HEK293 (cell line): Measurements from ENCODE around the gene SCAF1.

ENCODE experiments used
- GLIS1 ChIP-seq: fragments of 450-650 bp; formaldehyde crosslinking; IDR thresholded peaks from 2 replicates; pipeline ENCODE4 v1.5.1; 2016; ENCODE audit warnings: missing biosample characterization, missing genetic modification characterization
- KLF1 ChIP-seq: fragments of 450-650 bp; formaldehyde crosslinking; IDR thresholded peaks from 2 replicates; pipeline ENCODE4 v1.5.1; 2016; ENCODE audit warnings: missing biosample characterization, missing genetic modification characterization
- KLF7 ChIP-seq: fragments of 450-650 bp; formaldehyde crosslinking; IDR thresholded peaks from 2 replicates; pipeline ENCODE4 v1.5.1; 2016; ENCODE audit warnings: missing biosample characterization, missing genetic modification characterization, borderline replicate concordance
- RBAK ChIP-seq: fragments of 450-650 bp; formaldehyde crosslinking; IDR thresholded peaks from 2 replicates; pipeline ENCODE4 v1.5.1; 2016; ENCODE audit warnings: missing biosample characterization, missing genetic modification characterization
- REPIN1 ChIP-seq: fragments of 450-650 bp; formaldehyde crosslinking; IDR thresholded peaks from 2 replicates; pipeline ENCODE4 v1.5.1; 2017; ENCODE audit warnings: missing biosample characterization, missing genetic modification characterization, low read depth
- SETDB1 ChIP-seq: IDR thresholded peaks from one replicate; pipeline ENCODE4 v1.6.1; 2017; ENCODE audit warnings: mild to moderate bottlenecking, low read length, moderate library complexity, mixed read lengths; ENCODE audit not compliant: insufficient read length
- SP3 ChIP-seq: fragments of 450-650 bp; formaldehyde crosslinking; IDR thresholded peaks from 2 replicates; pipeline ENCODE4 v1.5.1; 2016; ENCODE audit warnings: missing biosample characterization, missing genetic modification characterization
- TRIM28 ChIP-seq: IDR thresholded peaks from 2 replicates; pipeline ENCODE4 v1.6.1; 2011; ENCODE audit warnings: low read length, control low read depth, borderline replicate concordance
- ZBTB17 ChIP-seq: fragments of 450-650 bp; formaldehyde crosslinking; IDR thresholded peaks from 2 replicates; pipeline ENCODE4 v1.5.1; 2016; ENCODE audit warnings: missing biosample characterization, missing genetic modification characterization
- ZFP41 ChIP-seq: fragments of 450-650 bp; formaldehyde crosslinking; IDR thresholded peaks from 2 replicates; pipeline ENCODE4 v1.5.1; 2016; ENCODE audit warnings: missing biosample characterization, missing genetic modification characterization, borderline replicate concordance
- ZNF140 ChIP-seq: fragments of 450-650 bp; formaldehyde crosslinking; IDR thresholded peaks from 2 replicates; pipeline ENCODE4 v1.5.1; 2016; ENCODE audit warnings: missing biosample characterization, missing genetic modification characterization
- ZNF175 ChIP-seq: fragments of 450-650 bp; formaldehyde crosslinking; IDR thresholded peaks from 2 replicates; pipeline ENCODE4 v1.5.1; 2016; ENCODE audit warnings: missing biosample characterization, missing genetic modification characterization
- ZNF214 ChIP-seq: fragments of 450-650 bp; formaldehyde crosslinking; IDR thresholded peaks from 2 replicates; pipeline ENCODE4 v1.5.1; 2017; ENCODE audit warnings: missing biosample characterization, mild to moderate bottlenecking, missing genetic modification characterization, borderline replicate concordance
- ZNF24 ChIP-seq: fragments of 450-650 bp; formaldehyde crosslinking; IDR thresholded peaks from 2 replicates; pipeline ENCODE4 v1.5.1; 2016; ENCODE audit warnings: missing biosample characterization, missing genetic modification characterization
- ZNF350 ChIP-seq: fragments of 450-650 bp; formaldehyde crosslinking; IDR thresholded peaks from 2 replicates; pipeline ENCODE4 v1.5.0; 2017; ENCODE audit warnings: missing biosample characterization, mild to moderate bottlenecking, missing genetic modification characterization
- ZNF416 ChIP-seq: fragments of 450-650 bp; formaldehyde crosslinking; IDR thresholded peaks from 2 replicates; pipeline ENCODE4 v1.5.1; 2016; ENCODE audit warnings: missing biosample characterization, missing genetic modification characterization
- ZNF426 ChIP-seq: fragments of 450-650 bp; formaldehyde crosslinking; IDR thresholded peaks from 2 replicates; pipeline ENCODE4 v1.5.1; 2017; ENCODE audit warnings: missing biosample characterization, missing genetic modification characterization, mild to moderate bottlenecking, inconsistent platforms, moderate library complexity
- ZNF433 ChIP-seq: fragments of 450-650 bp; formaldehyde crosslinking; IDR thresholded peaks from 2 replicates; pipeline ENCODE4 v1.5.1; 2016; ENCODE audit warnings: missing biosample characterization, missing genetic modification characterization, low read depth
- ZNF473 ChIP-seq: fragments of 450-650 bp; formaldehyde crosslinking; IDR thresholded peaks from 2 replicates; pipeline ENCODE4 v1.5.1; 2017; ENCODE audit warnings: missing biosample characterization, missing genetic modification characterization
- ZNF521 ChIP-seq: fragments of 450-650 bp; formaldehyde crosslinking; IDR thresholded peaks from 2 replicates; pipeline ENCODE4 v1.5.1; 2017; ENCODE audit warnings: missing biosample characterization, mild to moderate bottlenecking, missing genetic modification characterization
- ZNF600 ChIP-seq: fragments of 450-650 bp; formaldehyde crosslinking; IDR thresholded peaks from 2 replicates; pipeline ENCODE4 v1.5.1; 2016; ENCODE audit warnings: missing biosample characterization, missing genetic modification characterization
- ZNF660 ChIP-seq: fragments of 450-650 bp; IDR thresholded peaks from 2 replicates; pipeline ENCODE4 v1.5.1; 2018; ENCODE audit warnings: missing biosample characterization, mild to moderate bottlenecking, missing genetic modification characterization
- ZNF747 ChIP-seq: fragments of 450-650 bp; formaldehyde crosslinking; IDR thresholded peaks from 2 replicates; pipeline ENCODE4 v1.5.1; 2016; ENCODE audit warnings: missing biosample characterization, missing genetic modification characterization
- ZNF792 ChIP-seq: fragments of 450-650 bp; formaldehyde crosslinking; IDR thresholded peaks from 2 replicates; pipeline ENCODE4 v1.5.1; 2016; ENCODE audit warnings: missing biosample characterization, missing genetic modification characterization
- ZSCAN23 ChIP-seq: fragments of 450-650 bp; formaldehyde crosslinking; IDR thresholded peaks from 2 replicates; pipeline ENCODE4 v1.5.1; 2016; ENCODE audit warnings: missing biosample characterization, missing genetic modification characterization
- ZSCAN30 ChIP-seq: fragments of 450-650 bp; IDR thresholded peaks from 2 replicates; pipeline ENCODE4 v1.5.1; 2018; ENCODE audit warnings: missing biosample characterization, mild to moderate bottlenecking, missing genetic modification characterization, moderate library complexity
- TF ChIP-seq, protein P1 (sequence below): fragments of 450-650 bp; formaldehyde crosslinking; IDR thresholded peaks from 2 replicates; pipeline ENCODE4 v1.5.1; 2016; ENCODE audit warnings: missing biosample characterization, missing genetic modification characterization
- TF ChIP-seq, protein P2 (sequence below): fragments of 450-650 bp; formaldehyde crosslinking; IDR thresholded peaks from 2 replicates; pipeline ENCODE4 v1.5.1; 2017; ENCODE audit warnings: missing biosample characterization, missing genetic modification characterization
- TF ChIP-seq, protein P3 (sequence below): fragments of 450-650 bp; formaldehyde crosslinking; conservative IDR thresholded peaks from 2 replicates; pipeline ENCODE4 v1.5.1; 2016; ENCODE audit warnings: low read depth, missing biosample characterization, missing genetic modification characterization
- TF ChIP-seq, protein P4 (sequence below): fragments of 450-650 bp; formaldehyde crosslinking; IDR thresholded peaks from 2 replicates; pipeline ENCODE4 v1.5.1; 2017; ENCODE audit warnings: missing biosample characterization, missing genetic modification characterization

Gene SCAF1

DNA sequence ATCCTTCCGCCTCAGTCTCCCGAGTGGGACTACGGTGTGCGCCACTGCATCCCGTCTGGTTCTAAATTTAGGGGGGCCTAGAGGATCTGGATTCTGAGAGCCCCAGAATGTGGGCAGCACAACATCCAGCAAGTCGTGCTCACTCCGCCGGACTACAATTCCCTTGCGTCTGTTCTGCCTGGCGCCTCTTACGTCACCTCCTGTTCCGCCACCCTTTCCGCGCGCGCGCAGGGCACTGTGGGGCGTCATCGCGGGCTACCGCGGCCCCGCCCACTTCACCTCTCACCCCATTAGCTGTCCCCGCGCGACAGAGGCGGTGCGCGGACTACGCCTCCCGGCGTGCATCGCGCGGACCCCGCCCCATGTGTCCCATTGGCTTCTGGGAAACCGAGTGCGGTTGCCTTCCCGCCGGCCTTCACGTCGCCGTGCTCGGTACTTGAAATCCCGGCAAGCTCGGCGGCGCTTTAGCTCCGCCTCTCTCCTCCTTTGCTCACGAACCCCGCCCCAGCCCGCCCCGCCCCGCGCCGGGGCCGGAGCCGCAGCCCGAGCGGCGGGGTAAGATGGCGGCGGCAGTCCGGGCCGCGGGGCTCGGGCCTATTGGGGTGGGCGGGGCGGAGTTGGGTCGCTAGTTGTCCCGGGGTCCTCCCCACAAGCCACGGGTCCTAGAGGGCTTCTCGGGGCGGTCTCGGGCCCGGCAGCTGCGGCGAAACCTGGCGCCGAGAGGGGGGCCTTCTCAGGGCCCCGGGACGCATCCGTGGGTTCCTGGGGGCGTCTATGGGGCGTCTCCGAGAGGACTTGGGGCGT, at the start of gene SCAF1 (continued):
- TF ChIP-seq RBAK (no peak), ZSCAN23 (tag by site-specific recombination) (no peak), ZFP41 (tag by site-specific recombination) (no peak), SETDB1 (no peak), ZNF473 (tag by site-specific recombination) (no peak), ZNF175 (no peak), GLIS1 (peak; percentile 21; the same call in 1 of the 2 replicates), ZNF792 (tag by site-specific recombination) (no peak), KLF7 (tag by site-specific recombination) (peak; percentile 99), ZNF660 (peak; percentile 18; the same call in 1 of the 2 replicates), ZNF747 (tag by site-specific recombination) (no peak), ZNF24 (tag by site-specific recombination) (0 out of 2 replicates have a peak, but pooled peaks have one; percentile 18), SP3 (tag by site-specific recombination) (peak; percentile 100), ZBTB17 (tag by site-specific recombination) (no peak; the same call in none of the 2 replicates), TRIM28 (0 out of 2 replicates have a peak, but pooled peaks have one; percentile 23), ZNF521 (tag by site-specific recombination) (no peak), ZNF214 (no peak), REPIN1 (no peak), ZNF426 (no peak), KLF1 (peak; percentile 98), ZNF140 (no peak), ZNF600 (tag by site-specific recombination) (peak; percentile 76), ZNF350 (tag by site-specific recombination) (no peak), ZNF433 (tag by site-specific recombination) (no peak), ZSCAN30 (tag by site-specific recombination) (peak; percentile 42; the same call in 1 of the 2 replicates), ZNF416 (tag by site-specific recombination) (no peak)
- TF ChIP-seq, protein P1, sequence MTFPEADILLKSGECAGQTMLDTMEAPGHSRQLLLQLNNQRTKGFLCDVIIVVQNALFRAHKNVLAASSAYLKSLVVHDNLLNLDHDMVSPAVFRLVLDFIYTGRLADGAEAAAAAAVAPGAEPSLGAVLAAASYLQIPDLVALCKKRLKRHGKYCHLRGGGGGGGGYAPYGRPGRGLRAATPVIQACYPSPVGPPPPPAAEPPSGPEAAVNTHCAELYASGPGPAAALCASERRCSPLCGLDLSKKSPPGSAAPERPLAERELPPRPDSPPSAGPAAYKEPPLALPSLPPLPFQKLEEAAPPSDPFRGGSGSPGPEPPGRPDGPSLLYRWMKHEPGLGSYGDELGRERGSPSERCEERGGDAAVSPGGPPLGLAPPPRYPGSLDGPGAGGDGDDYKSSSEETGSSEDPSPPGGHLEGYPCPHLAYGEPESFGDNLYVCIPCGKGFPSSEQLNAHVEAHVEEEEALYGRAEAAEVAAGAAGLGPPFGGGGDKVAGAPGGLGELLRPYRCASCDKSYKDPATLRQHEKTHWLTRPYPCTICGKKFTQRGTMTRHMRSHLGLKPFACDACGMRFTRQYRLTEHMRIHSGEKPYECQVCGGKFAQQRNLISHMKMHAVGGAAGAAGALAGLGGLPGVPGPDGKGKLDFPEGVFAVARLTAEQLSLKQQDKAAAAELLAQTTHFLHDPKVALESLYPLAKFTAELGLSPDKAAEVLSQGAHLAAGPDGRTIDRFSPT = no peak
- TF ChIP-seq, protein P2, sequence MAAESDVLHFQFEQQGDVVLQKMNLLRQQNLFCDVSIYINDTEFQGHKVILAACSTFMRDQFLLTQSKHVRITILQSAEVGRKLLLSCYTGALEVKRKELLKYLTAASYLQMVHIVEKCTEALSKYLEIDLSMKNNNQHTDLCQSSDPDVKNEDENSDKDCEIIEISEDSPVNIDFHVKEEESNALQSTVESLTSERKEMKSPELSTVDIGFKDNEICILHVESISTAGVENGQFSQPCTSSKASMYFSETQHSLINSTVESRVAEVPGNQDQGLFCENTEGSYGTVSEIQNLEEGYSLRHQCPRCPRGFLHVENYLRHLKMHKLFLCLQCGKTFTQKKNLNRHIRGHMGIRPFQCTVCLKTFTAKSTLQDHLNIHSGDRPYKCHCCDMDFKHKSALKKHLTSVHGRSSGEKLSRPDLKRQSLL = no peak
- TF ChIP-seq, protein P3, sequence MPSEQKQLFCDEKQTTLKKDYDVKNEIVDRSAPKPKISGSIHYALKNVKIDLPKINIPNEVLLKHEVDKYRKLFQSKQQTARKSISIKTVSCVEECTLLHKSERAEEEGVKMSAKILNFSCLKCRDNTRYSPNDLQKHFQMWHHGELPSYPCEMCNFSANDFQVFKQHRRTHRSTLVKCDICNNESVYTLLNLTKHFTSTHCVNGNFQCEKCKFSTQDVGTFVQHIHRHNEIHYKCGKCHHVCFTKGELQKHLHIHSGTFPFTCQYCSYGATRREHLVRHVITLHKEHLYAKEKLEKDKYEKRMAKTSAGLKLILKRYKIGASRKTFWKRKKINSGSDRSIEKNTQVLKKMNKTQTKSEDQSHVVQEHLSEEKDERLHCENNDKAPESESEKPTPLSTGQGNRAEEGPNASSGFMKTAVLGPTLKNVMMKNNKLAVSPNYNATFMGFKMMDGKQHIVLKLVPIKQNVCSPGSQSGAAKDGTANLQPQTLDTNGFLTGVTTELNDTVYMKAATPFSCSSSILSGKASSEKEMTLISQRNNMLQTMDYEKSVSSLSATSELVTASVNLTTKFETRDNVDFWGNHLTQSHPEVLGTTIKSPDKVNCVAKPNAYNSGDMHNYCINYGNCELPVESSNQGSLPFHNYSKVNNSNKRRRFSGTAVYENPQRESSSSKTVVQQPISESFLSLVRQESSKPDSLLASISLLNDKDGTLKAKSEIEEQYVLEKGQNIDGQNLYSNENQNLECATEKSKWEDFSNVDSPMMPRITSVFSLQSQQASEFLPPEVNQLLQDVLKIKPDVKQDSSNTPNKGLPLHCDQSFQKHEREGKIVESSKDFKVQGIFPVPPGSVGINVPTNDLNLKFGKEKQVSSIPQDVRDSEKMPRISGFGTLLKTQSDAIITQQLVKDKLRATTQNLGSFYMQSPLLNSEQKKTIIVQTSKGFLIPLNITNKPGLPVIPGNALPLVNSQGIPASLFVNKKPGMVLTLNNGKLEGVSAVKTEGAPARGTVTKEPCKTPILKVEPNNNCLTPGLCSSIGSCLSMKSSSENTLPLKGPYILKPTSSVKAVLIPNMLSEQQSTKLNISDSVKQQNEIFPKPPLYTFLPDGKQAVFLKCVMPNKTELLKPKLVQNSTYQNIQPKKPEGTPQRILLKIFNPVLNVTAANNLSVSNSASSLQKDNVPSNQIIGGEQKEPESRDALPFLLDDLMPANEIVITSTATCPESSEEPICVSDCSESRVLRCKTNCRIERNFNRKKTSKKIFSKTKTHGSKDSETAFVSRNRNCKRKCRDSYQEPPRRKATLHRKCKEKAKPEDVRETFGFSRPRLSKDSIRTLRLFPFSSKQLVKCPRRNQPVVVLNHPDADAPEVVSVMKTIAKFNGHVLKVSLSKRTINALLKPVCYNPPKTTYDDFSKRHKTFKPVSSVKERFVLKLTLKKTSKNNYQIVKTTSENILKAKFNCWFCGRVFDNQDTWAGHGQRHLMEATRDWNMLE (tag by site-specific recombination) = peak; percentile 44
- TF ChIP-seq, protein P4, sequence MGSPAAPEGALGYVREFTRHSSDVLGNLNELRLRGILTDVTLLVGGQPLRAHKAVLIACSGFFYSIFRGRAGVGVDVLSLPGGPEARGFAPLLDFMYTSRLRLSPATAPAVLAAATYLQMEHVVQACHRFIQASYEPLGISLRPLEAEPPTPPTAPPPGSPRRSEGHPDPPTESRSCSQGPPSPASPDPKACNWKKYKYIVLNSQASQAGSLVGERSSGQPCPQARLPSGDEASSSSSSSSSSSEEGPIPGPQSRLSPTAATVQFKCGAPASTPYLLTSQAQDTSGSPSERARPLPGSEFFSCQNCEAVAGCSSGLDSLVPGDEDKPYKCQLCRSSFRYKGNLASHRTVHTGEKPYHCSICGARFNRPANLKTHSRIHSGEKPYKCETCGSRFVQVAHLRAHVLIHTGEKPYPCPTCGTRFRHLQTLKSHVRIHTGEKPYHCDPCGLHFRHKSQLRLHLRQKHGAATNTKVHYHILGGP (tag by site-specific recombination) = no peak
